B cell (primary cell): Measurements from ENCODE around the gene AGBL2.

Experiments used
- EZH2 ChIP-seq: IDR thresholded peaks from 2 replicates; pipeline ENCODE4 v1.6.1; 2012; ENCODE audit warnings: borderline replicate concordance, low read depth, mild to moderate bottlenecking, moderate library complexity, low read length; ENCODE audit not compliant: insufficient read depth, poor library complexity, severe bottlenecking
- TF ChIP-seq, protein P1 (sequence below): fragments of 200-600 bp; IDR thresholded peaks from one replicate; pipeline ENCODE4 v1.8.0; 2022; ENCODE audit warnings: antibody characterized with exemption, mild to moderate bottlenecking

DNA sequence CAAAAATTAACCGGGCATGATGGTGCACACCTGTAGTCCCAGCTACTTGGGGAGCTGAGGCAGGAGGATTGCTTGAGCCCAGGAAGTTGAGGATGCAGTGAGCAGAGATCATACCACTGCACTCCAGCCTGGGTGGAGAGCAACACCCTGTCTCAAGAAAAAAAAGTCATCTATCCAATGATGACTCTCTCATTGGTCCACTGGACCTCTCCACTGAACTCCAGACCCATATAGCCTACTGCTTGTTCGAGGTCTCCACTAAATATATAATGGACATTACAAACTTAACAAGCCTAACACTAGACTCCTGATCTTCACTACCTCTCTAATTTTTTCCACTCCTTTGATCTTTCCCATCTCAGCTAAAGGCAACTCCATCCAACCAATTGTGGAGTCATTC is 39.3 kb downstream of the AGBL2 start:
- TF ChIP-seq, protein P1, sequence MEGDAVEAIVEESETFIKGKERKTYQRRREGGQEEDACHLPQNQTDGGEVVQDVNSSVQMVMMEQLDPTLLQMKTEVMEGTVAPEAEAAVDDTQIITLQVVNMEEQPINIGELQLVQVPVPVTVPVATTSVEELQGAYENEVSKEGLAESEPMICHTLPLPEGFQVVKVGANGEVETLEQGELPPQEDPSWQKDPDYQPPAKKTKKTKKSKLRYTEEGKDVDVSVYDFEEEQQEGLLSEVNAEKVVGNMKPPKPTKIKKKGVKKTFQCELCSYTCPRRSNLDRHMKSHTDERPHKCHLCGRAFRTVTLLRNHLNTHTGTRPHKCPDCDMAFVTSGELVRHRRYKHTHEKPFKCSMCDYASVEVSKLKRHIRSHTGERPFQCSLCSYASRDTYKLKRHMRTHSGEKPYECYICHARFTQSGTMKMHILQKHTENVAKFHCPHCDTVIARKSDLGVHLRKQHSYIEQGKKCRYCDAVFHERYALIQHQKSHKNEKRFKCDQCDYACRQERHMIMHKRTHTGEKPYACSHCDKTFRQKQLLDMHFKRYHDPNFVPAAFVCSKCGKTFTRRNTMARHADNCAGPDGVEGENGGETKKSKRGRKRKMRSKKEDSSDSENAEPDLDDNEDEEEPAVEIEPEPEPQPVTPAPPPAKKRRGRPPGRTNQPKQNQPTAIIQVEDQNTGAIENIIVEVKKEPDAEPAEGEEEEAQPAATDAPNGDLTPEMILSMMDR, result no peak
- TF ChIP-seq EZH2, result no peak
